Measurements from ENCODE around the gene RTF1.
"Not testable (repeated sequence)": the region's sequence is repeated elsewhere in the genome, so short reads cannot be mapped to it uniquely, and the experiment has no call there.

Gene RTF1

GRCh38 chr15:41445399-41445798, 28.5 kb downstream of the RTF1 start:
- peaks cover 21% of the 10 kb centered on the region for H3K36me3 ChIP-seq (ENCODE audit: insufficient read depth, low read length)
- H3K9ac ChIP-seq (ENCODE audit: insufficient read length) = no peak overlapping the region
- no peak overlapping the region for H3K4me3 ChIP-seq
- DNase-seq (ENCODE audit: low read depth, low spot score) = no peak
- TF ChIP-seq POLR2AphosphoS5 (IDR thresholded peaks at IDR 0.05; ENCODE audit: borderline replicate concordance, low read depth, low read length) (no peak), EZH2 (IDR thresholded peaks at IDR 0.05) (no peak), FOXP2 (optimal IDR thresholded peaks at IDR 0.05; ENCODE audit: control extremely low read depth, extremely low read length, insufficient read depth) (no peak)
- no peak overlapping the region for H3K27ac ChIP-seq
- H3K9me3 ChIP-seq (ENCODE audit: low read depth, low read length) = no peaks in the 10 kb centered on the region

- H3K9ac ChIP-seq (ENCODE audit: insufficient read length) = no peak overlapping the region
- no peaks in the 10 kb centered on the region for H3K9me3 ChIP-seq (ENCODE audit: low read depth, low read length)
- peak overlapping the region; percentile 80 for H3K27ac ChIP-seq
- H3K36me3 ChIP-seq (ENCODE audit: insufficient read depth, low read length) = peaks cover 50% of the 10 kb centered on the region
- DNase-seq (ENCODE audit: low read depth, low spot score) = peak; percentile 63
- H3K4me3 ChIP-seq = 0 out of 2 replicates have a peak overlapping the region, but pooled peaks have one; percentile 36
- TF ChIP-seq EZH2 (IDR thresholded peaks at IDR 0.05) = no peak
- TF ChIP-seq POLR2AphosphoS5 (IDR thresholded peaks at IDR 0.05; ENCODE audit: borderline replicate concordance, low read depth, low read length) = no peak
- no peak for TF ChIP-seq FOXP2 (optimal IDR thresholded peaks at IDR 0.05; ENCODE audit: control extremely low read depth, extremely low read length, insufficient read depth)
Measured at GRCh38 chr15:41462084-41462795, 45.3 kb downstream of the RTF1 start.

GRCh38 chr15:41464889-41465580, 48.1 kb downstream of the RTF1 start:
- Histone ChIP-seq H3K9ac (ENCODE audit: insufficient read length) (no peak overlapping the region), H3K27ac (no peak overlapping the region), H3K9me3 (ENCODE audit: low read depth, low read length) (no peaks in the 10 kb centered on the region), H3K36me3 (ENCODE audit: insufficient read depth, low read length) (peaks cover 47% of the 10 kb centered on the region), H3K4me3 (no peak overlapping the region)
- TF ChIP-seq FOXP2 (optimal IDR thresholded peaks at IDR 0.05; ENCODE audit: control extremely low read depth, extremely low read length, insufficient read depth) (no peak), POLR2AphosphoS5 (IDR thresholded peaks at IDR 0.05; ENCODE audit: borderline replicate concordance, low read depth, low read length) (no peak), EZH2 (IDR thresholded peaks at IDR 0.05) (no peak)
- no peak for DNase-seq (ENCODE audit: low read depth, low spot score)

GRCh38 chr15:41465822-41466421, 49.0 kb downstream of the RTF1 start:
- peaks cover 53% of the 10 kb centered on the region for H3K36me3 ChIP-seq (ENCODE audit: insufficient read depth, low read length)
- H3K9me3 ChIP-seq (ENCODE audit: low read depth, low read length) = no peaks in the 10 kb centered on the region
- no peak overlapping the region for H3K9ac ChIP-seq (ENCODE audit: insufficient read length)
- no peak for TF ChIP-seq POLR2AphosphoS5 (IDR thresholded peaks at IDR 0.05; ENCODE audit: borderline replicate concordance, low read depth, low read length)
- no peak for TF ChIP-seq FOXP2 (optimal IDR thresholded peaks at IDR 0.05; ENCODE audit: control extremely low read depth, extremely low read length, insufficient read depth)
- no peak for TF ChIP-seq EZH2 (IDR thresholded peaks at IDR 0.05)
- peak; percentile 44 for DNase-seq (ENCODE audit: low read depth, low spot score)
- H3K27ac ChIP-seq = no peak overlapping the region
- H3K4me3 ChIP-seq = no peak overlapping the region

- DNase-seq (ENCODE audit: low read depth, low spot score) = no peak
- TF ChIP-seq POLR2AphosphoS5 (IDR thresholded peaks at IDR 0.05; ENCODE audit: borderline replicate concordance, low read depth, low read length) (no peak), EZH2 (IDR thresholded peaks at IDR 0.05) (no peak), FOXP2 (optimal IDR thresholded peaks at IDR 0.05; ENCODE audit: control extremely low read depth, extremely low read length, insufficient read depth) (no peak)
- H3K9me3 ChIP-seq (ENCODE audit: low read depth, low read length) = no peaks in the 10 kb centered on the region
Measured at GRCh38 chr15:41466711-41467110, 49.8 kb downstream of the RTF1 start.

GRCh38 chr15:41469644-41470043, 52.7 kb downstream of the RTF1 start:
- H3K9ac ChIP-seq (ENCODE audit: insufficient read length); DNase-seq (ENCODE audit: low read depth, low spot score); H3K4me3 ChIP-seq; H3K27ac ChIP-seq; H3K9me3 ChIP-seq (ENCODE audit: low read depth, low read length): not testable (repeated sequence)
- H3K36me3 ChIP-seq (ENCODE audit: insufficient read depth, low read length) = peaks cover 56% of the 10 kb centered on the region

More at GRCh38 chr15:41466711-41467110, 49.8 kb downstream of the RTF1 start:
- Histone ChIP-seq H3K36me3 (ENCODE audit: insufficient read depth, low read length) (peaks cover 60% of the 10 kb centered on the region), H3K9ac (ENCODE audit: insufficient read length) (no peak overlapping the region), H3K27ac (no peak overlapping the region), H3K4me3 (no peak overlapping the region)

GRCh38 chr15:41473418-41473817, 56.5 kb downstream of the RTF1 start:
- Histone ChIP-seq H3K27ac (no peak overlapping the region), H3K9me3 (ENCODE audit: low read depth, low read length) (no peaks in the 10 kb centered on the region), H3K9ac (ENCODE audit: insufficient read length) (no peak overlapping the region), H3K36me3 (ENCODE audit: insufficient read depth, low read length) (peaks cover 65% of the 10 kb centered on the region), H3K4me3 (no peak overlapping the region)
- DNase-seq (ENCODE audit: low read depth, low spot score) = no peak
- TF ChIP-seq FOXP2 (optimal IDR thresholded peaks at IDR 0.05; ENCODE audit: control extremely low read depth, extremely low read length, insufficient read depth) (no peak), POLR2AphosphoS5 (IDR thresholded peaks at IDR 0.05; ENCODE audit: borderline replicate concordance, low read depth, low read length) (no peak), EZH2 (IDR thresholded peaks at IDR 0.05) (no peak)

GRCh38 chr15:41474436-41474835, 57.5 kb downstream of the RTF1 start:
- Histone ChIP-seq H3K27ac (no peak overlapping the region), H3K9me3 (ENCODE audit: low read depth, low read length) (no peaks in the 10 kb centered on the region), H3K9ac (ENCODE audit: insufficient read length) (no peak overlapping the region), H3K36me3 (ENCODE audit: insufficient read depth, low read length) (peaks cover 72% of the 10 kb centered on the region), H3K4me3 (no peak overlapping the region)
- no peak for TF ChIP-seq FOXP2 (optimal IDR thresholded peaks at IDR 0.05; ENCODE audit: control extremely low read depth, extremely low read length, insufficient read depth)
- TF ChIP-seq EZH2 (IDR thresholded peaks at IDR 0.05) = no peak
- no peak for TF ChIP-seq POLR2AphosphoS5 (IDR thresholded peaks at IDR 0.05; ENCODE audit: borderline replicate concordance, low read depth, low read length)
- no peak for DNase-seq (ENCODE audit: low read depth, low spot score)

Measured in SK-N-MC (cell line).